ENCODE results near the gene ART4.

Gene ART4

DNA sequence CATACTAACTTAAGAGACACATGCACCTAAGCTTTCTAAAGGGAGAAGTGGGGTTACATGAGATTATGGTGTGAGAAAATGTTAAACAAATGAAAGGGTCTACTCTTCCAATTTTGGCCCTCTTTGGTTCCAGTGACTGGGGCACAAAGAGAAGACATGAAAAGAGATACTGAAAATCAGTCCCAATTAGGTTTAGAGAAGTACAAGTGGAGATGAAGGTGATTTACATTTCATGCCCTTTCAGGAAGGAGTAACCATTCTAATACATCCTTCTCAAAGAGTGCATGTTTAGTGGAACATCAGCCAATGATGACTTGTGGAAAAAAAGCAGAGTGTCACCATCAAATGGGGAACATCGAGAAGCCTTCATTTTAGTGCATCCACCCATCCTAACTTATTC lies 27.9 kb upstream of the ART4 start:
- TF ChIP-seq, protein P1, sequence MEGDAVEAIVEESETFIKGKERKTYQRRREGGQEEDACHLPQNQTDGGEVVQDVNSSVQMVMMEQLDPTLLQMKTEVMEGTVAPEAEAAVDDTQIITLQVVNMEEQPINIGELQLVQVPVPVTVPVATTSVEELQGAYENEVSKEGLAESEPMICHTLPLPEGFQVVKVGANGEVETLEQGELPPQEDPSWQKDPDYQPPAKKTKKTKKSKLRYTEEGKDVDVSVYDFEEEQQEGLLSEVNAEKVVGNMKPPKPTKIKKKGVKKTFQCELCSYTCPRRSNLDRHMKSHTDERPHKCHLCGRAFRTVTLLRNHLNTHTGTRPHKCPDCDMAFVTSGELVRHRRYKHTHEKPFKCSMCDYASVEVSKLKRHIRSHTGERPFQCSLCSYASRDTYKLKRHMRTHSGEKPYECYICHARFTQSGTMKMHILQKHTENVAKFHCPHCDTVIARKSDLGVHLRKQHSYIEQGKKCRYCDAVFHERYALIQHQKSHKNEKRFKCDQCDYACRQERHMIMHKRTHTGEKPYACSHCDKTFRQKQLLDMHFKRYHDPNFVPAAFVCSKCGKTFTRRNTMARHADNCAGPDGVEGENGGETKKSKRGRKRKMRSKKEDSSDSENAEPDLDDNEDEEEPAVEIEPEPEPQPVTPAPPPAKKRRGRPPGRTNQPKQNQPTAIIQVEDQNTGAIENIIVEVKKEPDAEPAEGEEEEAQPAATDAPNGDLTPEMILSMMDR (IDR thresholded peaks at IDR 0.05; ENCODE audit: low read depth, low read length), result no peak
- H3K4me3 ChIP-seq (ENCODE audit: low read depth, low read length), result no peak overlapping the region

DNA sequence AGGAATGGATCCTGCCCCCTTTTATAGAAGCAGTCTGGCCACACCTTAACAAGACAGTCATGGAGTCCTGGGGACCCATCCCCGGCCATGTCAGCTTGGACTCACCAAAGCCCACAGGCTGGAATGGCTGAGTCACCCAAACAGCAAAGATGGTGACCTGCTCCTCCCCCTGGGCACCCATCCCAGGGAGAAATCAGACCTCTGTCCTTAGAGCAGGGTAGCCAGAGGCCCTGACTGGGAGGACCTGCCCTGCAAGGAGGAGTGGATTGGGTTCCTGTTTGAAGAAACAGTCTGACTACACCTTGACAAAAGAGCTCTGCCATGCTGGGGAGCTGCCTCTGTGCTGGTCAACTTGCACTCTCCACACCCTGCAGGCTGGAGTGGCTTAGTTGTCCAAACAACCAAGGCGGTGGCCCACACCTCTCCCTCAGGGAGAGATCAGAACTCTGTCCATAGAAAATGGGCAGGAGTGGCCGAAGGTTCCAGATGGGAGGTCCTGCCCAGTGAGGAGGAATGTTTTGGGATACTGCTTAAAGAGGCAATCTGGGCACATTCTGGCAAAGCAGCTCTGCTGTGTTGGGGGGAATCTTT lies 25.7 kb upstream of the ART4 start:
- no peak overlapping the region for H3K4me3 ChIP-seq (ENCODE audit: low read depth, low read length)
- TF ChIP-seq, protein P1 (IDR thresholded peaks at IDR 0.05; ENCODE audit: low read depth, low read length), result no peak

DNA sequence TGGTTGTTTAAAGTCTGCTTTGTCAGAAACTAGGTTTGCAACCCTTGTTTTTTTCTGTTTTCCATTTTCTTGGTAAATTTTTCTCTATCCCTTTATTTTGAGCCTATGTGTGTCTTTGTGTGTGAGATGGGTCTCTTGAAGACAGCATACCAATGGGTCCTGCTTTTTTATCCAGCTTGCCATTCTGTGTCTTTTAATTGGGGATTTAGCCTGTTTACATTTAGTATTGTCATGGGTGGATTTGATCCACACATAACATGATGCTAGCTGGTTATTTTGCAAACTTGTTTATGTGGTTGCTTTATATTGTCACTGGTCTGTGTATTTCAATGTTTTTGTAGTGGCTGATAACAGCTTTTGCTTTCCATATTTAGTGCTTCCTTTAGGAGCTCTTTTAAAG lies 17.2 kb upstream of the ART4 start:
- TF ChIP-seq, protein P1 (IDR thresholded peaks at IDR 0.05; ENCODE audit: low read depth, low read length), result no peak
- no peak overlapping the region for H3K4me3 ChIP-seq (ENCODE audit: low read depth, low read length)

DNA sequence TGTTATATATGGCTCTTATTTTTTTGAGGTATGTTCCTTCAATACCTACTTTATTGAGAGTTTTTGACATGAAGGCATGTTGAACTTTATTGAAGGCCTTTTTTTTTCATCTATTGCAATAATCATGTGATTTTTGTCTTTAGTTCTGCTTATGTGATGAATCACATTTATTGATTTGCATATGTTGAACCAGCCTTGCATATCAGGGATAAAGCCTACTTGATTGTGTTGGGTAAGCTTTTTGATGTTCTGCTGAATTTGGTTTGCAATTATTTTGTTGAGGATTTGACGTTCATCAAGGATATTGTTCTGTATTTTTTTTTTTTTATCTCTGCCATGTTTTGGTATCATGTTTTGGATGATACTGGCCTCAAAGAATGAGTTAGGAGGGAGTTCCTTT lies 15.2 kb upstream of the ART4 start:
- H3K4me3 ChIP-seq (ENCODE audit: low read depth, low read length), result no peak overlapping the region
- TF ChIP-seq, protein P1 (IDR thresholded peaks at IDR 0.05; ENCODE audit: low read depth, low read length), result no peak

DNA sequence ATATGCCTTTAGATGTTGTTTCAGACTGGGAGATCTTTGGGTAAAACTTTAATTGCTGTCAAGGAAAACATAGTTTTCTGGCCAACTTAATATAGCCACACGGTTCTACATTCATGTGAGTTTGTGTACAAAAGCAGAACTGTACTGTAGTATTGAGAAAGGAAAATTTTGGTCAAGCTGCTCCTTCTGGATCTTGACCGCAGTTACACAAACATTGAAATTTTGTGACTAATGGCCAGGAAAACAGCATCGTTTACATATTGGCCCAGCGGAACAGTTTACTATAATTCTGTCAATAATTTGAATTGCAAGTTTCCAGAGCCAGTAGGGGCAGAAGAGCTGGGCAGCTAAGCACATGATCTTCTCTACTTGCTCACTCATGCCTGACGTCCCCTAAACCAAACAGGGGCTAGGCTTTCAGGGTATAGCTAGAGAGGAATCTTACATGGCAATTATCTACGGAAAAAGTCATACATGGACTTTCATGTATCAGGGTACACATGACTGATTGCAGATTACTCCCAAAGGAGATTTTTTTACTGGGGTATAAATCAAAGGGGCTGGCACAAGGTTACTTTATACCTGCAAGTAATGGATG lies 11.4 kb upstream of the ART4 start:
- TF ChIP-seq, protein P1 (IDR thresholded peaks at IDR 0.05; ENCODE audit: low read depth, low read length), result no peak

DNA sequence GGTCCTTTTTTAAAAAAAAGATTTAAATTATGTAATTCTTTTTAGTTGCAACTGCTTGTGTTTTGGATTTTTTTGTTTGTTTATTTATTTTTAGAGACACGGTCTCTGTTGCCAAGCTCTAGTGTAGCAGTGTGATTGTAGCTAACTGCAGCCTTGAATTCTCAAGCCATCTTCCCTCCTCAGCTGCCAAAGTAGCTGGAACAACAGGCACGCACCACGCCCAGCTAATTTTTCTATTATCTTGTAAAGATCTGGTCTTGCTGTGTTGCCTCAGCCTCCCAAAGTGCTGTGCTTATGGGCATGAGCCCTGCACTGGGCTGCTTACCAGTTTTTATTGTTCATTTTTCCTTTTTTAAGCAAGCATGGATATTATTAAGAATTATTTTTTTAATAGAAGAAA lies 10.6 kb upstream of the ART4 start:
- TF ChIP-seq, protein P1 (IDR thresholded peaks at IDR 0.05; ENCODE audit: low read depth, low read length), result no peak
- H3K4me3 ChIP-seq (ENCODE audit: low read depth, low read length), result no peak overlapping the region

More for the DNA sequence above, 11.4 kb upstream of the ART4 start:
- H3K4me3 ChIP-seq (ENCODE audit: low read depth, low read length), result no peak overlapping the region

DNA sequence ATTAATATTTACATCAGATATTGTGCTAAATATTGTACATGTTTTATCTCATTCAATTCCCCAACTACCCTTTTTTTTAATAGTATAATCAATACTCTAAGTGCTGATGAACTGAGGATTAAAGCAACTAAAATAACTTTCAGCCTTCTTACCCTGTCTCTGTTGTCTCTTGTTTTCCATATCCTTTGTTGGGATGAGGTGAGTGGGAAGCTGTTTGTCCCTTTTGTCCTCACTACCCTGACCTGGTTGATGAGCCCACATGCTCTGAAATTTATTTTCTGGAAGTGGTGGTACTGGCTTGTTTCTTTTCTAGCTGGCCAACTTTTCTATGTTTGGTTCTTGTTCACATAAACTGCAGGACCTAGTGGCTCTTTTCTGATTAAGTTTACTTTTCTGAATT lies 9.6 kb upstream of the ART4 start:
- TF ChIP-seq, protein P1 (IDR thresholded peaks at IDR 0.05; ENCODE audit: low read depth, low read length), result no peak
- H3K4me3 ChIP-seq (ENCODE audit: low read depth, low read length), result no peak overlapping the region
